HG03432 (cell line): ENCODE results near the gene ZNF821.
"Not testable (repeated sequence)": the region's sequence is repeated elsewhere in the genome, so short reads cannot be mapped to it uniquely, and the experiment has no call there.

ENCODE experiments used
- ATAC-seq: cut with Tn5 transposase; IDR thresholded peaks from one replicate; pipeline ENCODE4 v1.9.1; 2021; ENCODE audit warnings: mild to moderate bottlenecking, moderate library complexity; ENCODE audit not compliant: unreplicated experiment

The ZNF821 gene

GRCh38 chr16:71902656-71903365, 18.8 kb upstream of the ZNF821 start:
- no peak for ATAC-seq

GRCh38 chr16:71899171-71899570, 15.2 kb upstream of the ZNF821 start:
- no peak for ATAC-seq

- ATAC-seq, result no peak
Observed at GRCh38 chr16:71896764-71897368, 12.9 kb upstream of the ZNF821 start.

DNA sequence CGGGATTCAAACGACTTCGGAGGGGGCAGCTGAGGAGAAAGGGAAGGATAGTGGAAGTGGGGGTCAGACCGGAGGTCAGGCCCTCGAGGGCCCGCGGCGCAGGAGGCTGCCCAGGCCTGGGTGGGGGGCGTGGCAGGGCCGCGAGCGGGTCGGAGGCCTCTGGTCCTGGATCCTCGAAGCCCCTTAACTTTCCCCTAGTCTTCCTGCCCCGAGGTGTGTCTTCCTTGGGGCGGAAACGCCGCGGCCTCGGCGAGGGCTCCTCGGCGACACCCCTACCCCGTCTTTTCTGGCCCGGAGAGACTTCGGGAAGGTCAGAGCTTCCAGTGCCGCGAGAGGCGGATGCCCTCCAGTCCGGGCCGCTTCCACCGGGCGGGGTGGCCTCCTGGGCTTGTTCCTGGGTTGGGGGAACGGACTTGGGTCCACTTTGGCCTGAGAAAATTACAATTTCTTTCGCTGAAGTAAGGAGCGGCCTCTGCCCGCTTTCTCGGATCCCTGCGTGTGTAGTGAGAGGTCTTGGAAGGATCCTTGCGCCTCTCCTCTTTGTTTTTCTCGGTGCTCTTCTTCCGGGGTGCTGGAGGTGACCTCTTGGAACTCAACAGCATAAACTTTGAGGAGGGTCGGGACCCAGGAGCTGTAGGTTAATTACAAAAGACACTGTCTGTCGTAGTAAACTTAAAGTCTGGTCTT, 11.8 kb upstream of the ZNF821 start:
- ATAC-seq, result peak; percentile 27

DNA sequence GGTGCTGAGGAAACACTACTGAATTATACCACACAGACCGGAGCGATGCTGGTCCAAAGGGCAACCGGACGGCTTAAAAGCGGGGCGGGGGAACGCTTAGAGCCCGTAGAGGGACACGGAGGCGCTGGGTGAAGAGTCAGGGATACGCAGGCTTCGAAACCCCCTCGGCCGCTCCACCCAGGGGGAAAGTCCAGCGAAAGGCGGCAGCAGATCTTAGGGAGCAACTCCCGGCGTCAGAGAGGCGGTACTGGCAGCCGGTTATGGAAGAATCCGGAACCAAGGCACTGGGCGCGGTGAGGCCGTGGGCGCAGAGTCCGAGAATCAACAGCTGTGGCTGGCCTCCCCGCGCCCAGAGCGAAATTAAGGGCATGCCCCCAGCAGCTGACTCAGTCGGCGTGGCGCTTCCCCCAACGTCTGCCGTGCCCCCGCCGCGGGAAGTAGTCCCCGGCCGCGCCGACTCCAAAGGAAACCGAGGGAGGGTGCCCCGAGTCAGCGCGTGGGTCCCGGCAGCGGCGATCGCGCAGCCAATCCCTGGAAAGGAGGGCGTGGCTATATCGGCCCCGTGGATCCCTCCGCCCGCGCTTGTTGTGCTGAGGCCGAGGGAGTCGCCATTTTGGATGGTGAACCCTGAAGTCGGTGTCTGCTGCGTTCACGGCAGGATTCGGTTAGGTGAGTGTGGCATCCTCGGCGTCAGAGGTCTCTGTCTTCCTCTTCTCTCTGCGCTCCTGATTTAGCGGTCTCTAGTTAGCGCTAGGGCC, 11.1 kb upstream of the ZNF821 start, which contains the start of gene IST1:
IST1 (plus strand) TSS at position 611 of the 758 bp plus-strand sequence. CDS start 20,110 bp downstream, outside the sequence.
- ATAC-seq, result peak; percentile 85

GRCh38 chr16:71894229-71894920, 10.4 kb upstream of the ZNF821 start:
- peak; percentile 25 for ATAC-seq

DNA sequence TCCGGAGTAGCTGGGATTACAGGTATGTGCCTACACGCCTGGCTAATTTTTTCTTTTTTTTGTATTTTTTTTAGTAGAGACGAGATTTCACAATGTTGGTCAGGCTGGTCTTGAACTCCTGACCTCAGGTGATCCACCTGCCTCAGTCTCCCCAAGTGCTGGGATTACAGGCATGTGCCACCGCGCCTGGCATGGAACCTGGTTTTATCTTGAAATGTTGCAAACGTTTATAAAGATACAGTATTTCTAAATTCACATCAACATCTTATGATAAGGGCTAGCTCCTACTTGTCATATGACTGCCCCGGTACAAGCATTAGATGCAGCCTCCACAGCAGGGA, 9.9 kb upstream of the ZNF821 start:
- no peak for ATAC-seq

DNA sequence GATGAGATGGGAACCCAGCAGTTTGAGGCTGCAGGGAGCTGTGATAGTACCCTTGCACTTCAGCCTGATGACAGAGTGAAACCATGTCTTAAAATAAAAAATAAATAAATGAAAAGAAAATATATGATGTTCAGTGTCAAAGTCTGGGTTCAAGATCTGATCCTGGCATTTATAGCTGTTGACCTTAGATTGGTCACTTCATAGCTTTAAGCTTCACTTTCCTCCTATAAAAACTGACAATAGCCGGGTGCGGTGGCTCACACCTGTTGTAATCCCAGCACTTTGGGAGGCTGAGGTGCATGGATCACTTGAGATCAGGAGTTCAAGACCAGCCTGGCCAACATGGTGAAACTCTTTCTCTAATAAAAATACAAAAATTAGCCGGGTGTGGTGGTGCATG, 5.2 kb upstream of the ZNF821 start:
- no peak for ATAC-seq

- ATAC-seq, result no peak
Observed at GRCh38 chr16:71885261-71885650, 1.3 kb upstream of the ZNF821 start.

DNA sequence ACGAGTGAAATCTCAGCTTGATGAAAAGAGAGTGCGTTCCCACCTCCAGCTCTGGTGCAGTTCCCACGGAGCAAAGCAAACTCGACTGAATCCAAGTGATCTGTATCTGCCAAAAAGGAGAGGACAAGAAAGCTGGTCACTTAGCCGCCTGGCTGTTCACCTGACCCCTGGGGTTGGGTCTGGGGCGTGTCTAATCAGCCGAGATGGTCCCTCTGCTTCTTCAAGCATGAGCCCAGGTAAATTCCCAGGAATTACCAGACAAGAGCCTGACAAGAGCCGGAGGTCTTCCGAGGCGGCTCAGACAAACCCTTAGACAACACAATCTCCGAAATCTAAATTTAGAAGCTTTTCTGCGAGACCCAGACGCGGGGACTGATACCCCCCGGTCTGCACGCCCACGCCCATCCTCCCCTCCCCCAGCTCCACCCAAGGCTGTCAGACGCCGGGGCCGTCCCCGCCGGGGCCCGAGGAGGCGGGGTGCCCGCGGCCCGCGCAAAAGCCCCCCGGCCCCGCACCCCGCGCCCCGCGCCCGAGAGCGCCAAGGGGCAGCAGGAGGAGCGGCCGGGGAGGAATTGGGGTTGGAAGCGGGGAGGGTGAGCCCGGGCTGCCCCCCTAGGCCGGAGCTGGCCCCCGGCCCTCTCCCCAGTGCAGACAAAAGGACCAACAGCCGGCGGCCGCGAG, 674 bp downstream of the ZNF821 start:
- ATAC-seq, result peak; percentile 53

DNA sequence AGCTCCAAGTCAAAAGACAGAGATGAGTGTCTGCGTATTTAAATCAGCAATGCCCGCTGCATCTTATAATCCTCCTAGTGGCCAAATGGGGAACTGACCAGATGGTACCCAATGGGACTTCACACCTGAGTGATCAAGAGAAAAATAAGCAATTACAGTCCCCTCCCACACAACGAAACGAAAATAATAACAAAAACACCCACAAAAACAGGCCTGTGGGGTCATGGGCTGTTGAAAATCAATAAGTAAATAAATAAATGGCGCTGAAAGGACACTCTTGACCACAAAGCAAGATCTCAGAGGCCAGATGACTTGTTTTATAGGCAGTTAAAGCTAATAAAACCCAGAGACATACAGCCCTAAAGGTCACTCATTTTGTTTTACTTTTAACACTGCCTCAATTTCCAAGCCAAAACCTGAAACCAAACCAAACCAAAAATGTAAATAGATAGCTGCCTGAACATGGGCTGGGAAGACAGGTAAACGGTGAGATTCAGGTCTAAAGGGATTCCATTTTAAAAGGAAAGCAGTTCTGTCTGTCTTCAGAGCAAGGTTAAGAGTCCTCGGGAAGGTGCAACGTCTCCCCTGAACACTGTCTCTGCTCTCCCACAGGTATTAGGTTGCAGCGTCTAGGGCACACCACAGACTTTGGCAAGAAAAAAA, 1.3 kb downstream of the ZNF821 start:
- ATAC-seq, result peak; percentile 36

DNA sequence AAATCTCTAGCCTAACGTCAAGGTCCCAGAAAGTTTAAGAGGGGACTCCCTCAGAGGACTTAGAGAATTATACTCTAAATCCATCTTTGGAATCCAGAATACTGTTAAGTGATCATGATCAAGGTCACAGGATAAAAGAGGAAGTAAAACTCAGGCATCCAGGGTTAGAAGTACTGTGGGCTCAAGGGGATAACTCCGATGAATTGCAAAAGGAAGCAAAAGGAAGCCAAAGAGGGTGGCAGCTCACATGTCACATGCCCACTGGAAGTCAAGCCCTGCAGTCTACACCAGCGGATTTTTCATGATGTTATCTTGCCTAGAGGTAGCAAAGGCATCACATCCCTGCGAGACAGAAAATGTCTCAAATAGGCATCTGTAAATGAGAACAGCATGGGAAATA, 3.8 kb downstream of the ZNF821 start:
- no peak for ATAC-seq

DNA sequence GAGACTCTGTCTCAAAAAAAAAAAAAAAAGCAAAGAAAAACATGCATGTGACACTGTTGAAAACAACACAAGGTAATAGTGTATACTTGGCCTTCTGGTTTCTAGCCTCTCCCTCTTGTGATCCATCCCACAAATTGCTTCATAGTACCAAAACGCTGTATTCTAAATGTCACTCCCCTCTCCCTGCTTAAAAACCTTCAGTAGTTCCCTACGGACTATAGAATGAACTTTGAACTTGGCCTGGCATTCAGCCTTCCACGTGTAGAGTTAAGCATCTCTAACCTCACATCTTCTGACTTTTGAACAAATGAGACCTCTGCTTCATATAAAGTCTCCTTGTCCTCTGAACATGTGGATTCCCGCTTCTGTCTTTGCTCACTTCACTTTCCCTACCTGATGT, 5.1 kb downstream of the ZNF821 start:
- no peak for ATAC-seq

GRCh38 chr16:71873199-71873598, 10.8 kb downstream of the ZNF821 start:
- ATAC-seq, result no peak

- ATAC-seq, result no peak
Observed at GRCh38 chr16:71870818-71871217, 13.2 kb downstream of the ZNF821 start.

DNA sequence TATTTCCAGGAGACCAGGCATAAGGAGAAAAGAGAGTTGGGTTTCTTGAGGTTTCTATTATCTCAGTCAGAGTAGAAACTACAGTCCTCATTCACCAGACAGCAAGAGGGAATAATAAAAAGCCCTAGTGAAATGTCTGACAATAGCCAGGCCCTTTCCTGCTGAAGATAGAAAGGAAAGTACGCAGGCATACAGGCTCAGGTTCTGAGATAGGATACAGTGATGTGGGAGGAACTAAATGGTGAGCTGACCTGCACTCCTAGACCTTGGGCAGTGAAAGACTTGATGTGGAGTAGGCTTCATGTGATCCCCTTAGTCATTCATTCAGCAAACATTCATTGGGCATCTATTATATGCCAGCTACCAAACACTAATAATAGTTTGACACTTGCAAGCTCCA, 14.9 kb downstream of the ZNF821 start:
- no peak for ATAC-seq

DNA sequence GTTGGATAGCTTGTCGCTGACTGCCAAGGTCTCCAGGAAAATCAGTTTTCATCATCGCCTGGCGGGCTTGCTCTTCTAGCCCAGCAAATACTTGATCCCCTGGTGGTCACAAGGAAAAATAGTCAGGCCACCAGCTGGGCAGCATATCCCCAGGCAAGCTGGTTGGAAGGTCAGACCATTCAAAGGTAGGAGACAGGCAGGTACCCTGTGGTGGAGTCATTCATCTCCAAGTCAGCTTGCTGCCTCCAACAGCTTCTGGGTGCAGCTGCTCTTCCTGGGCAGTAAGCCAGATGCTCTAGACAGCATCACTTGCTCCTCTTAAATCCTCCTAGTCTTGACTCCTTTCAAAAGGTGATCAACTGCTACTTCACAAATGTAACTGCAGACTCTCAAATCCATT, 16.0 kb downstream of the ZNF821 start:
- no peak for ATAC-seq

GRCh38 chr16:71867175-71867574, 16.8 kb downstream of the ZNF821 start:
- not testable (repeated sequence) for ATAC-seq

DNA sequence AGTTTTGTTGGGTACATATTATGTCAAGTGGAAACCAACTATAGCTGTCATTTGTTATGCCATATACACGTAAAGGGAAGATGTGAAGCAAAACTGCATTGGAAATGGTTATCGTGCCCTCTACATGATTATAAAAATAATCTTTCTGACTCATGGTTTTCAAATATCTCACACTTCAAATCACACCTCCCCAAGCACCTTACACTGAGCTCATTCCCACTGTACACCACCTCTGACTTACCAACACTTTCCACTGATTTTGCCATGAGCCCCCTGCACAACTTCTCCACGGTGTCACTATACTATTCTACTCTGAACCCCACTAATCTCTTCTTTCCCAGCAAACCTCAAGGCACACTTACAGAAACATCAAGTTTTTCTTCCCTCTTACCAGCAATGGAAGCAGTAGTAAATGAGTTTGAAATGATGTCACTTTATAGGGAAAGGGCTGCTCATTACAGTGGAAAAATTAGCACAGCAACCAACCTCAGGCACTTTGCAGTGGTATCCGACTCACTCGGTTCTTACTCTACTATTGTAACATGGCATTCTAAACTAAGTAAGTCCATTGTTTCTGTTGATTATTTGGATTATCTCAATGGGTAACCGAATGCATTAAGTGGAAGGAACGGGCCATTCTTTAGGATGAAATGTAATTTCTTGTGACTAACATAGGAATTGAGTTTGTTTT, 18.7 kb downstream of the ZNF821 start:
- no peak for ATAC-seq
